Stimulated activated naive CD8-positive, alpha-beta T cell treated with anti-CD3 and anti-CD28 coated beads, Interleukin-15, Interleukin-2, amounts not matched to agents 100 ng/mL and 50 ng/mL, for 24 hours (primary cell): ENCODE results near the gene CTDNEP1.

Experiments
- H3K27ac Mint-ChIP-seq: one replicate; pipeline ENCODE4 v1.8.0; 2021; ENCODE audit warnings: mild to moderate bottlenecking, mixed read lengths
- H3K27me3 Mint-ChIP-seq: one replicate; pipeline ENCODE4 v1.8.0; 2021; ENCODE audit warnings: mixed read lengths
- H3K36me3 Mint-ChIP-seq: one replicate; pipeline ENCODE4 v1.8.0; 2021; ENCODE audit warnings: low read depth, mixed read lengths
- H3K4me1 Mint-ChIP-seq: one replicate; pipeline ENCODE4 v1.8.0; 2021; ENCODE audit warnings: low read depth, mixed read lengths
- H3K4me3 Mint-ChIP-seq: one replicate; pipeline ENCODE4 v1.8.0; 2021; ENCODE audit warnings: mild to moderate bottlenecking, mixed read lengths
- H3K9me3 Mint-ChIP-seq: one replicate; pipeline ENCODE4 v1.8.0; 2021; ENCODE audit warnings: mixed read lengths

Gene CTDNEP1

GRCh38 chr17:7208027-7208571, 43.4 kb downstream of the CTDNEP1 start:
- H3K36me3 Mint-ChIP-seq, result no peaks in the 10 kb centered on the region
- H3K4me3 Mint-ChIP-seq, result no peak overlapping the region
- no peaks in the 10 kb centered on the region for H3K27me3 Mint-ChIP-seq
- peaks cover 37% of the 10 kb centered on the region for H3K4me1 Mint-ChIP-seq
- no peaks in the 10 kb centered on the region for H3K9me3 Mint-ChIP-seq
- no peak overlapping the region for H3K27ac Mint-ChIP-seq

- Mint-ChIP-seq H3K27me3 (no peaks in the 10 kb centered on the region), H3K4me3 (no peak overlapping the region), H3K4me1 (peaks cover 35% of the 10 kb centered on the region), H3K36me3 (no peaks in the 10 kb centered on the region), H3K9me3 (no peaks in the 10 kb centered on the region), H3K27ac (no peak overlapping the region)
These were observed 44.2 kb downstream of the CTDNEP1 start for GRCh38 chr17:7207120-7208001.

GRCh38 chr17:7205561-7205960, 46.0 kb downstream of the CTDNEP1 start:
- Mint-ChIP-seq H3K9me3 (no peaks in the 10 kb centered on the region), H3K27me3 (no peaks in the 10 kb centered on the region), H3K27ac (peak overlapping the region; percentile 87), H3K4me1 (peaks cover 30% of the 10 kb centered on the region), H3K36me3 (no peaks in the 10 kb centered on the region), H3K4me3 (peak overlapping the region; percentile 70)

GRCh38 chr17:7204828-7205461, 46.6 kb downstream of the CTDNEP1 start:
- peak overlapping the region; percentile 70 for H3K4me3 Mint-ChIP-seq
- no peaks in the 10 kb centered on the region for H3K27me3 Mint-ChIP-seq
- H3K27ac Mint-ChIP-seq, result peak overlapping the region; percentile 87
- H3K4me1 Mint-ChIP-seq, result peaks cover 27% of the 10 kb centered on the region
- H3K36me3 Mint-ChIP-seq, result no peaks in the 10 kb centered on the region
- no peaks in the 10 kb centered on the region for H3K9me3 Mint-ChIP-seq

- Mint-ChIP-seq H3K27me3 (no peaks in the 10 kb centered on the region), H3K4me1 (peaks cover 26% of the 10 kb centered on the region), H3K4me3 (peak overlapping the region; percentile 70), H3K9me3 (no peaks in the 10 kb centered on the region), H3K27ac (peak overlapping the region; percentile 87), H3K36me3 (no peaks in the 10 kb centered on the region)
These were observed 47.2 kb downstream of the CTDNEP1 start for GRCh38 chr17:7204336-7204735.

- peak overlapping the region; percentile 68 for H3K27ac Mint-ChIP-seq
- H3K4me3 Mint-ChIP-seq, result peak overlapping the region; percentile 39
- no peaks in the 10 kb centered on the region for H3K27me3 Mint-ChIP-seq
- H3K4me1 Mint-ChIP-seq, result peaks cover 26% of the 10 kb centered on the region
- no peaks in the 10 kb centered on the region for H3K9me3 Mint-ChIP-seq
- H3K36me3 Mint-ChIP-seq, result no peaks in the 10 kb centered on the region
These were observed 48.1 kb downstream of the CTDNEP1 start for GRCh38 chr17:7203391-7203790.

GRCh38 chr17:7196651-7197401, 54.7 kb downstream of the CTDNEP1 start:
- Mint-ChIP-seq H3K27ac (no peak overlapping the region), H3K36me3 (no peaks in the 10 kb centered on the region), H3K9me3 (no peaks in the 10 kb centered on the region), H3K4me1 (no peaks in the 10 kb centered on the region), H3K4me3 (no peak overlapping the region), H3K27me3 (no peaks in the 10 kb centered on the region)

- Mint-ChIP-seq H3K36me3 (no peaks in the 10 kb centered on the region), H3K27ac (no peak overlapping the region), H3K4me1 (no peaks in the 10 kb centered on the region), H3K27me3 (no peaks in the 10 kb centered on the region), H3K4me3 (no peak overlapping the region), H3K9me3 (no peaks in the 10 kb centered on the region)
These were observed 55.6 kb downstream of the CTDNEP1 start for GRCh38 chr17:7195971-7196370.
